ENCODE data around the gene CD44. TPM values are rescaled to one million over a fixed set of nuclear protein-coding genes. Genes with fewer than 3 reads are reported as not detected.
"Not testable (repeated sequence)": the region's sequence is repeated elsewhere in the genome, so short reads cannot be mapped to it uniquely, and the experiment has no call there.

Gene CD44
- total RNA-seq, 1 experiment from 2014 or later: 211 TPM

GRCh38 chr11:35211952-35212351 lies 73.0 kb downstream of the CD44 start:
- no peak for DNase-seq (ENCODE audit: low spot score)

GRCh38 chr11:35214226-35214770 lies 75.3 kb downstream of the CD44 start:
- no peak for DNase-seq (ENCODE audit: low spot score)

GRCh38 chr11:35214792-35215193 lies 75.8 kb downstream of the CD44 start:
- peak; percentile 69 for DNase-seq (ENCODE audit: low spot score)

- no peak for DNase-seq (ENCODE audit: low spot score)
These were observed 77.0 kb downstream of the CD44 start for GRCh38 chr11:35215945-35216344.

GRCh38 chr11:35216962-35217678 lies 78.1 kb downstream of the CD44 start:
- DNase-seq (ENCODE audit: low spot score): no peak

GRCh38 chr11:35218956-35219355 lies 80.0 kb downstream of the CD44 start:
- no peak for DNase-seq (ENCODE audit: low spot score)

GRCh38 chr11:35223371-35223796 lies 84.4 kb downstream of the CD44 start:
- DNase-seq (ENCODE audit: low spot score): no peak

- DNase-seq (ENCODE audit: low spot score): no peak
These were observed 85.0 kb downstream of the CD44 start for GRCh38 chr11:35223991-35224390.

GRCh38 chr11:35225946-35226520 lies 87.1 kb downstream of the CD44 start:
- no peak for DNase-seq (ENCODE audit: low spot score)

- not testable (repeated sequence) for DNase-seq (ENCODE audit: low spot score)
These were observed 87.8 kb downstream of the CD44 start for GRCh38 chr11:35226756-35227155.

GRCh38 chr11:35227576-35228327 lies 88.8 kb downstream of the CD44 start:
- DNase-seq (ENCODE audit: low spot score): no peak

GRCh38 chr11:35228328-35228725 lies 89.4 kb downstream of the CD44 start:
- no peak for DNase-seq (ENCODE audit: low spot score)

GRCh38 chr11:35230388-35230787 lies 91.4 kb downstream of the CD44 start:
- DNase-seq (ENCODE audit: low spot score): no peak

GRCh38 chr11:35231076-35231860 lies 92.3 kb downstream of the CD44 start:
- no peak for DNase-seq (ENCODE audit: low spot score)

- DNase-seq (ENCODE audit: low spot score): peak; percentile 42
These were observed 93.9 kb downstream of the CD44 start for GRCh38 chr11:35232891-35233330.

- DNase-seq (ENCODE audit: low spot score): no peak
These were observed 94.5 kb downstream of the CD44 start for GRCh38 chr11:35233518-35233917.

- DNase-seq (ENCODE audit: low spot score): no peak
These were observed 95.6 kb downstream of the CD44 start for GRCh38 chr11:35234460-35235156.

GRCh38 chr11:35235157-35235468 lies 96.1 kb downstream of the CD44 start:
- DNase-seq (ENCODE audit: low spot score): no peak

GRCh38 chr11:35235498-35235897 lies 96.5 kb downstream of the CD44 start:
- no peak for DNase-seq (ENCODE audit: low spot score)

GRCh38 chr11:35235936-35236666 lies 97.1 kb downstream of the CD44 start:
- peak; percentile 95 for DNase-seq (ENCODE audit: low spot score)

GRCh38 chr11:35236667-35237003 lies 97.7 kb downstream of the CD44 start:
- peak; percentile 94 for DNase-seq (ENCODE audit: low spot score)

All from H4 (cell line).